Measurements from ENCODE around the gene ITPR3.
A peak's percentile ranks its signal among the peaks of the same experiment; 100 is the strongest.

The ITPR3 gene

DNA sequence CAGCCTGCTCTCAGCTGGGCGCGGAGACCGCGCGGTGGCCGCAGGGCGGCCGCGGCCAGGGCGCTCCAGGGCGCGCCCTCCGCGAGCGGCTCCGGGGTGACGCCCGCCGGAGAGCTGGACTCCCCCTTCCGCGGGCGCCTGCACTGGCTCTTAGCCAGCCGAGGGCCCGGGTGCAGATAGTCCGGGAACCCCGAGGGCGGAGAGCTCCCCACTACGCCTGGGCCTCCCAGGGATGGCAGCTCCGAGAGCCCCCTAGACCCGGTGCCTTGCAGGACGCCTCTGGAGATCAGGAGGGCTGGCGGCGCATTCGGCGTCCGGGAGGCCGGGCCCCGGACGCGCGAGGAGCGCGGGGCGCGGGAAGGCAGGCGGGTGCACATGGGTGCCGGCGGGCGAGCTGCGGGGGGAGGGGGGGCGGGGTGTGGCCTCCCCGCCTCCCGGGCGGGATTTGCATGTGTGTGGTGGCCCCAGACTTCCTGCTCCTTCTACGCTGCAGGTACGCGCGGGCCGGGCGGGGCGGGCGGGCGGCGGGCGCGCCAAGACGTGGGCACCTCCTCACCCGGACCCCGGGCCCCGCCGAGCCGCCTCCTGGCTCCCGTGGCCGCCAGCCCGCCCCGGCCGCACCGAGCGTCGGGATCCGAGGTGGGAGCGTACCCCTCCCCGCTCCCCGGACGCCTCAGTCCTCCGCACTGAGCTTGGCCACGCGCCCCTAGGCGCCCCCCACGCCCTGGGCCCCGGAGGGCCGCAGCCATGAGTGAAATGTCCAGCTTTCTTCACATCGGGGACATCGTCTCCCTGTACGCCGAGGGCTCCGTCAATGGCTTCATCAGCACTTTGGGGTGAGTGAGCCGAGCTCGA lies at the start of gene ITPR3:
Gene ITPR3 (plus strand): TSS at position 467 of the 855 bp plus-strand sequence. CDS start 281 bp downstream, at position 748.
- peak; percentile 87 for DNase-seq

- DNase-seq, result no peak
Measured at GRCh38 chr6:33571637-33572316, 49.3 kb upstream of the ITPR3 start.

DNA sequence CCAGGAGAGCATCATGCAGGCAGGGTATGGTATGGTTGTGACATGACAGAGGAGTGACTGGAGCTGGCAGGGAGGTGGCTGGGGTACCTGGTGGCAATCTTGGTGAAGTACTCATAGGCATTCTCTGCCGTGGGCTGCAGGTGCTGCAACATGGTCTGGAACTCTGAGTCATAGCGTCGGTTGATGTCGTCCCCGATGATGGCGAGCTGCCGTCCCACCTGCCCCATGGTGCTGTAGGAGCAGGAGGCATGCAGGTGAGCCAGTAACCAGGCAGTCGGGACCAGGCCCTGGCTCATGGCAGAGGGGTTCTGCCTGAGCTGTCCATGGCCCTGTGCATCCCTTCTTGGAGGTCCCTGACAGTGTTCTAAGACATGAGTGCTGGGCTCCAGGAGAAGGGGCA lies 45.9 kb upstream of the ITPR3 start:
- no peak for DNase-seq

DNA sequence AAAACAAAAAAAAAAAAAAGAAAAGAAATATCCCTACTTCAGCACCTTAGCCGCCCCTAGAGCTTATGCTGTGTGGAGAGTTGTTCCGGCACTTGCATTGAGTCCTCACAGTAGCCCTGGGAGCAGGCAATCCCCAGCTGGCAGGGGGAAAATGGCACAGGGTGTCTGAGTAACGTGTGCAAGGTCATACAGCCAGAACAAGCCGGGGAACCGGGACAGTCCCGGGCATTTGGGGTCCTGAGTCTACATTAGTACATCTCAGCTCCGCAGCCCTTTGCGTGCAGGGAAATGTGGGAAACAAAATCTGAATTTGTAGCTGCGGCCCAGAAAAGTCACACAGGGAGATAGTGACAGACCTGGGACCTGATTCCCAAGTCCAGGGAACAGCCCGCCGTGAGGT lies 44.5 kb upstream of the ITPR3 start:
- no peak for DNase-seq

- DNase-seq, result peak; percentile 38
Measured at GRCh38 chr6:33577106-33577535, 44.0 kb upstream of the ITPR3 start.

GRCh38 chr6:33577718-33578117 lies 43.4 kb upstream of the ITPR3 start:
- no peak for DNase-seq

- DNase-seq, result no peak
Measured at GRCh38 chr6:33578164-33578563, 43.0 kb upstream of the ITPR3 start.

GRCh38 chr6:33578588-33579011 lies 42.5 kb upstream of the ITPR3 start:
- DNase-seq, result peak; percentile 71

GRCh38 chr6:33579828-33580714 lies 41.1 kb upstream of the ITPR3 start, which contains the start of gene BAK1:
Gene BAK1 (minus strand): TSS chr6:33580276. CDS start chr6:33577604, 2,672 bp downstream.
- peak; percentile 95 for DNase-seq

- no peak for DNase-seq
Measured at GRCh38 chr6:33581186-33581585, 39.9 kb upstream of the ITPR3 start.

DNA sequence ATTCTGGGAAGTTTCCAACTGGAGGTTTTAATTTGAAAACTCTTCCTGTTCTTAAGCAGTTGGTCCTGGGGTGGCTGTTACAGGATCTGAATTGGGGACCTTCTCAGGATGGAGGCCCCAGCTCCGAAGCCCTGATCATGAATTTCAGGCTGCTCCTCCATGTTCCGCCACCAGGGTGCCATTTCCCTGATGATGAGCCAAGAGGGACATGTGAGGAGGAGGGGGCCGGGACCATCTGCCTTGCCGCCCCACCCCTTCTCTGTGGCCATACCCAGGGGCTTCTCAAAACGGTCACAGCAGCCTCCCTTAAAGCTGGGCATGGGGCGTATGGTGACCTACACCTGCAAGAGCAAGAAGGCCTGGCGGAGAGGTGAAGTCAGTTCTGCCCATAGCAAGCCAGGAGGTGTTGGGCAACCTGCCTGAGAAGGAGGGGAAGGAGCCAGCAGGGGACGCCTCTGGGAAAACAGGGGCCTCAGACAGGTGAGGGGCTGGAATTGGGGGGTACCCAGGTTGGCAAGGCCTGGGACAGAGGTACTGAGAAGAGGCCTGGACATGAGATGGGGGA lies 37.4 kb upstream of the ITPR3 start:
- DNase-seq, result no peak

DNA sequence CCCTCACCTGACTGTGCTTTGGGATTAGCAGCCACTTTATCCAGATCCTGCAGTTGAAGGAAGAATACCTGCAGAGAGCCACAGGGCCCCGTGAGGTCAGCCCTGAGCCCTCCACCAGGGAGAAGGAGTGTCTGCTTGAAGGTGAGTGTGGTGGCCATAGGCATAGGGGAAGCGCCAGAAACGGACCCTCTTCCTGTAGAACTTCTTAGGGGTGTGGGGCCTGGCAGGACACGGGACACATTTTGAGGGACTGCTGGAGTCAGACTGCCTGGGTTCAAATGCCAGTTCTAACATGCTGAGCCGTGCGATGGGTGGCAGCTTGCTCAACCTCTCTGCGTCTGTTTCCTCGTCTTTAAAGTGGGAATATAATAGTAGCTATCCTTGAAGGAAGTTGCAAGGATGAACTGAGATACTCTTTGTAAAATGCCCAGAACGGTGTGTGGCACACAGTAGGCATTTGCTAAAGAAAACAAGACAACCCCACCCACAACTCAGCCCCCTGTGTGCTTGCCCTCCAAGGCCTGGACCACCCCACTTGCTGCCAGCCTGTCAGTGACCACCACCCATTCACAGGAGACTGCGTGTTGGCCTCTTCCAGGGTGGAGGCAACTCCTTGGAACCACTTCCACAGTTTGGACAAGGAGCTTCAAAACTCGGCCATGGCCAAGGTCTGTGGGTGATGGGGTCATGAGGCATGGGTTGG lies 36.3 kb upstream of the ITPR3 start:
- DNase-seq, result no peak

DNA sequence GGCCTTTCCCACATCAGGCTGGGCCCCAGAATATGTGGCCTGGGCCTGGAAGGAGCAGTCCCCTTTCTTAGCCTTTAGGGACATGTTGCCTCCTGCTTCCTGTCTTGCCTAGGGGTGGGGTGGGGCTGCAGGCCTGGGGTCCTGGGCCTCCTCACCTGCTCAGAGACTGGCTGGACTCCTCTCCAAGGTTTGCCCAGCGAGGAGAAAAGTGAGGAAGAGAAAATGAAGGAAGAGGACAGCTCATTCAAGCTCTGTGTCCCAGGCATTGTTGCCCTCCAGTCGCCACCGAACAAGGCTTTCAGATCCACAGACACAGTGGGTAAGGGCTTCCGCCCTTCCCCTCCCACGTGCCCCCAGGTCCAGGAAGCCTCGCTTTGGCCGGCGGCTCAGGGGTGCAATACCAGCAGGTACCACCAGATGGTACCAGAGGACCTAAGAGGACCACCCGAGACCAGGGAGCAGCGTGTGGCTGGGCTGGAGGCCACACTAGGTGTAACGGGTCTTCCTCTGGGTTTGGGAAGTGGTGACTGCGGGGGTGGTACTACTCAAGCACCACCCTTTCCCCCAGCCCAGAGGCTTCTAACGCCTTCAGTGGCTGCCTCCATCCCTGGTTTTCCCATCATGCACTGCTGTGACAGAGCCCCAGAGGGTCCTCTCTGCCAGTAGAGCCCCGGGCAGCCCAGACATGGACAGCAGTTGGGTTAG lies 35.6 kb upstream of the ITPR3 start:
- peak; percentile 92 for DNase-seq

DNA sequence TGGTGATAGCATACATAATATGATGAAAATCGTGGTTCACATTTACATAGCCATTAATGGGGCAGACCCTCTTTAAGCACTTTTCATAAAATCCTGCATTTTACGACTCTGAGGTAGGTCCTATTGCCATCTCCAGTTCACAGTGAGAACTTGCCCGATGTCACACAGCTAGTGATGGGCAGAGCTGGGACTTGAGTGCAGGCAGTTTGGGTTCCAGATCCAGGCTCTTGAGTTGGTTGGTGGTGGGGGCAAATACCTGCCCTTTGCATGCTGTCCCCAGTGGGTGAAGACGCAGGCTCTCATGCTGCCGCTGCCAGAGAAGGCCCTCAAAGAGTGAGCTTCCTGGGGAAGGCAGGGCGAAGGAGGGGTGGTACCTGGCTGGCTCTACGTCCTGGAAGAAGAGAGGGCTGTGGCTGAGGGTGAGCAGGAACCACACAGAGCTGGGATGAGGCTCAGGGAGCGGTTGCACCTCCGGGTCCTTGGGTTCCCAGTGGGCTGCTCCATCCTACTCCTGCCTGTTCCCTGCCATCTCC lies 34.9 kb upstream of the ITPR3 start:
- no peak for DNase-seq

DNA sequence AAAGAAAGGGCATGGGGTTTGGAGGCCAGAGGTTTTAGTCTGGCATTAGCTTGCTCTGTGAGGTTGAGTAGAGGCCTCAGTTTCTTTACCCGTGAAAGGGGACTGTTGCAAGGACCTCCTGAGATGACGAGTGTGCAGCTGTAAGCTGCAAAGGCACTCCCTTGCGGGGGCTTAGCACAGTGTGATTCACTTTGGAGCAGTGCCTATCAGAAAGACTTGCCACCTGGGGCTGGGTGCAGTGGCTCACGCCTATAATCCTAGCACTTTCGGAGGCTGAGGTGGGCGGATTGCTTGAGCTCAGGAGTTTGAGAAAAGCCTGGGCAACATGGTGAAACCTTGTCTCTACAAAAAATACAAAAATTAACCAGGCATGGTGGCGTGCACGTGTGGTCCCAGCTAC lies 33.6 kb upstream of the ITPR3 start:
- DNase-seq, result no peak

- DNase-seq, result no peak
Measured at GRCh38 chr6:33588894-33589293, 32.2 kb upstream of the ITPR3 start.

GRCh38 chr6:33589392-33589730 lies 31.8 kb upstream of the ITPR3 start:
- DNase-seq, result no peak

- peak; percentile 46 for DNase-seq
Measured at GRCh38 chr6:33589731-33590530, 31.2 kb upstream of the ITPR3 start.

DNA sequence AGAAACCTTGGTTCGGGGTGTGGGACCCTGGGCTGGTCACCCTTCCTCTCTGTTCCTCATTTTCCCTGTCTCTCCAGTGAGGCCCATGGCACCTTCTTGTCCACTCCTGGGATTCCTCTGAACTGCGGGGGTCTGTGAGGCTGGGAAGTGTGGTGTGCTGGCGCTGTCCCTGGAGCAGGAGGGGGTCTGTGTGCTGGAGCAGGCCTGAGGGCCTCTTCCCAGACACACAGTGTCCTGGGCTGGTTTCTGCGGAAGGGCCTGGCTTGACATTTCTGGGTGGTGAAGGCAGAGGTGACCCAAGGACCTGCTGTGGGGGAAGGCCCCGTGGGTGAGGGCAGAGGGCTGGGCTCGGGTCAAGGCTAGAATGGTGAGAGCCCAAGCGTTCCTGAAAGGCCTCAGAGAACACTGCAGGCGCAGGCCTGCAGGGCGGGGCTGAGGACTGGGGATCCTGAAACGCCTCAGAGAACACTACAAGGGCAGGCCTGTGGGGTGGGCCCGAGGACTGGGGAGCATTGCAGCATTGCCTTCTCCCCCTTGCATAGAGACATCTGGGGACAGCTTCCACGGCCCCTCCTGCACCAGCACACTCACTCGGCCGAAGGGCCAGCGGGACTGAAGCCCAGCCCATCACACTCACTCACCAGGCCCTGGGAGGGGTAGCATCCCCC lies 30.5 kb upstream of the ITPR3 start:
- no peak for DNase-seq
